ENCODE data around the gene PSKH1. TPM values are rescaled to one million over a fixed set of nuclear protein-coding genes. Genes with fewer than 3 reads are reported as not detected.

Gene PSKH1
- total and polyA plus RNA-seq, 9 of the 15 experiments (the other 6 are each of a cell fraction or from before 2014, with no cell fraction given) = 0.96 to 20.9 (median 9.4) TPM

DNA sequence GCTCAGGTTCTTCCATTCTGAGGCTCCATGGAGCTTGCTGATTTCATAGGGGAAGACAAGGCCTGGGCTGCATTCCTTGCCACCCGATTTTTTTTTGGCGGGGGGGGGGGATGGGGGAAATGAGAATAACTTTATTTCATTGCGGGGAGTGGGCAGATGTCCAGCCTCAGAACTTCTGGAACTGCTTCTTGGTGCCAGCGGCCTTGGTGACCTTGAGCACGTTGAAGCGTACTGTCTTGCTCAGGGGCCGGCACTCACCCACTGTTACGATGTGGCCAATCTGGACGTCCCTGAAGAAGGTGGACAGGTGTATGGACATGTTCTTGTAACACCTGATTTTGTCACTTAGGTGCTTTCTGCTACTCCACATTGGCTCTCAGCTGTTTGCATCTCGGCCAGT, 37.3 kb upstream of the PSKH1 start:
- in situ Hi-C loops (cut with MboI) (no loop called here), intact Hi-C loops (cut with micrococcal nuclease) (no loop called here)

More for the DNA sequence above, 37.3 kb upstream of the PSKH1 start:
- peaks cover 90% of the 10 kb centered on the region for H3K79me2 ChIP-seq (ENCODE audit: control insufficient read depth, insufficient read depth, low read length)
- FAIRE-seq (no peak), DNase-seq (ENCODE audit: extremely low read depth in 1 of 4, low spot score in 3 of 4) (no peak), ATAC-seq (no peak)
- CTCF ChIA-PET (ENCODE audit: low intra/inter-chr PET ratio) = interaction anchor here (0.6 kb wide), 1 partner anchor 192 kb away, joined by 3 read pairs; no protein-coding TSS in a partner anchor
- H3K4me1 ChIP-seq (replicated peaks in 1 of 2; ENCODE audit: control insufficient read depth in 2 of 2, insufficient read depth in 2 of 2, low read length in 2 of 2) = peaks cover 14 to 24% of the 10 kb centered on the region in 2 experiments
- H3K4me2 ChIP-seq (ENCODE audit: insufficient read depth, low read length) = no peak overlapping the region
- H3K27me3 ChIP-seq (ENCODE audit: control insufficient read depth in 2 of 2, insufficient read depth in 2 of 2, low read length in 2 of 2) = no peaks in the 10 kb centered on the region
- H4K20me1 ChIP-seq (replicated peaks; ENCODE audit: control insufficient read depth, insufficient read depth, low read length) = peaks cover 31% of the 10 kb centered on the region
- H3K9ac ChIP-seq (ENCODE audit: insufficient read depth in 1 of 2, low read depth in 2 of 2, low read length in 2 of 2) = peak overlapping the region in 1 of 2 experiments; percentile 0; a peak in 1 of 4 replicates
- BruUV-seq (replicated peaks) = no TSS peak
- H2AFZ ChIP-seq (ENCODE audit: low read depth, low read length) = no peak overlapping the region
- H3K9me1 ChIP-seq (ENCODE audit: control insufficient read depth, insufficient read depth, low read length) = peaks cover 6% of the 10 kb centered on the region
- WGBS (ENCODE audit: insufficient coverage, low coverage, missing lambda C conversion rate) = 85% methylated on average over 10 of the region's 10 CpGs
- no peaks in the 10 kb centered on the region for H3K9me3 ChIP-seq (replicated peaks; ENCODE audit: control insufficient read depth, insufficient read depth, low read depth, low read length)
- no peak for TF ChIP-seq DACH1 (IDR thresholded peaks at IDR 0.05; ENCODE audit: partially characterized antibody)
- TF ChIP-seq CC2D1A (IDR thresholded peaks at IDR 0.05) = no peak
- TF ChIP-seq FOXA3 (CRISPR knock-in tag; conservative IDR thresholded peaks at IDR 0.05 in 1 of 2, IDR thresholded peaks at IDR 0.05 in 1 of 2) = no peak
- TF ChIP-seq, protein P1, sequence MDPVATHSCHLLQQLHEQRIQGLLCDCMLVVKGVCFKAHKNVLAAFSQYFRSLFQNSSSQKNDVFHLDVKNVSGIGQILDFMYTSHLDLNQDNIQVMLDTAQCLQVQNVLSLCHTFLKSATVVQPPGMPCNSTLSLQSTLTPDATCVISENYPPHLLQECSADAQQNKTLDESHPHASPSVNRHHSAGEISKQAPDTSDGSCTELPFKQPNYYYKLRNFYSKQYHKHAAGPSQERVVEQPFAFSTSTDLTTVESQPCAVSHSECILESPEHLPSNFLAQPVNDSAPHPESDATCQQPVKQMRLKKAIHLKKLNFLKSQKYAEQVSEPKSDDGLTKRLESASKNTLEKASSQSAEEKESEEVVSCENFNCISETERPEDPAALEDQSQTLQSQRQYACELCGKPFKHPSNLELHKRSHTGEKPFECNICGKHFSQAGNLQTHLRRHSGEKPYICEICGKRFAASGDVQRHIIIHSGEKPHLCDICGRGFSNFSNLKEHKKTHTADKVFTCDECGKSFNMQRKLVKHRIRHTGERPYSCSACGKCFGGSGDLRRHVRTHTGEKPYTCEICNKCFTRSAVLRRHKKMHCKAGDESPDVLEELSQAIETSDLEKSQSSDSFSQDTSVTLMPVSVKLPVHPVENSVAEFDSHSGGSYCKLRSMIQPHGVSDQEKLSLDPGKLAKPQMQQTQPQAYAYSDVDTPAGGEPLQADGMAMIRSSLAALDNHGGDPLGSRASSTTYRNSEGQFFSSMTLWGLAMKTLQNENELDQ (CRISPR knock-in tag; IDR thresholded peaks at IDR 0.05; ENCODE audit: borderline replicate concordance) = no peak
- TF ChIP-seq, protein P2, sequence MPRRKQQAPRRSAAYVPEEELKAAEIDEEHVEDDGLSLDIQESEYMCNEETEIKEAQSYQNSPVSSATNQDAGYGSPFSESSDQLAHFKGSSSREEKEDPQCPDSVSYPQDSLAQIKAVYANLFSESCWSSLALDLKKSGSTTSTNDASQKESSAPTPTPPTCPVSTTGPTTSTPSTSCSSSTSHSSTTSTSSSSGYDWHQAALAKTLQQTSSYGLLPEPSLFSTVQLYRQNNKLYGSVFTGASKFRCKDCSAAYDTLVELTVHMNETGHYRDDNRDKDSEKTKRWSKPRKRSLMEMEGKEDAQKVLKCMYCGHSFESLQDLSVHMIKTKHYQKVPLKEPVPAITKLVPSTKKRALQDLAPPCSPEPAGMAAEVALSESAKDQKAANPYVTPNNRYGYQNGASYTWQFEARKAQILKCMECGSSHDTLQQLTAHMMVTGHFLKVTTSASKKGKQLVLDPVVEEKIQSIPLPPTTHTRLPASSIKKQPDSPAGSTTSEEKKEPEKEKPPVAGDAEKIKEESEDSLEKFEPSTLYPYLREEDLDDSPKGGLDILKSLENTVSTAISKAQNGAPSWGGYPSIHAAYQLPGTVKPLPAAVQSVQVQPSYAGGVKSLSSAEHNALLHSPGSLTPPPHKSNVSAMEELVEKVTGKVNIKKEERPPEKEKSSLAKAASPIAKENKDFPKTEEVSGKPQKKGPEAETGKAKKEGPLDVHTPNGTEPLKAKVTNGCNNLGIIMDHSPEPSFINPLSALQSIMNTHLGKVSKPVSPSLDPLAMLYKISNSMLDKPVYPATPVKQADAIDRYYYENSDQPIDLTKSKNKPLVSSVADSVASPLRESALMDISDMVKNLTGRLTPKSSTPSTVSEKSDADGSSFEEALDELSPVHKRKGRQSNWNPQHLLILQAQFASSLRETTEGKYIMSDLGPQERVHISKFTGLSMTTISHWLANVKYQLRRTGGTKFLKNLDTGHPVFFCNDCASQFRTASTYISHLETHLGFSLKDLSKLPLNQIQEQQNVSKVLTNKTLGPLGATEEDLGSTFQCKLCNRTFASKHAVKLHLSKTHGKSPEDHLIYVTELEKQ (CRISPR knock-in tag; IDR thresholded peaks at IDR 0.05) = no peak
- no peak for TF ChIP-seq ARID2 (IDR thresholded peaks at IDR 0.05)
- no peak for TF ChIP-seq ZNF324 (CRISPR knock-in tag; IDR thresholded peaks at IDR 0.05)
- TF ChIP-seq ATF7 (IDR thresholded peaks at IDR 0.05) = no peak
- no peak overlapping the region for H3K4me3 ChIP-seq
- peaks cover 49% of the 10 kb centered on the region for H3K36me3 ChIP-seq (ENCODE audit: control insufficient read depth, insufficient read depth, low read length)
- H3K27ac ChIP-seq (ENCODE audit: extremely low read depth, low read depth, low read length) = no peak overlapping the region
- POLR2A ChIA-PET = interaction anchor here (0.6 to 2.1 kb wide), 5 partner anchors 9 to 108 kb away, joined by 3 to 6 read pairs (median 3); partner anchors contain the start of gene NUTF2
